PFSK-1 (cell line): ENCODE results near the gene UNC5B.

Experiments used
- FOXP2 ChIP-seq: optimal IDR thresholded peaks from 2 replicates; pipeline ENCODE3; 2011; ENCODE audit warnings: borderline replicate concordance, control low read depth, inconsistent platforms; ENCODE audit not compliant: insufficient read depth; ENCODE audit errors: extremely low read length, extremely low read depth
- POLR2AphosphoS5 ChIP-seq: IDR thresholded peaks from 2 replicates; pipeline ENCODE4 v1.6.1; 2012; ENCODE audit warnings: low read depth, mild to moderate bottlenecking, control low read depth, low read length, moderate library complexity
- SIN3A ChIP-seq: IDR thresholded peaks from 2 replicates; pipeline ENCODE4 v1.6.1; 2012; ENCODE audit warnings: mild to moderate bottlenecking, low read length, moderate library complexity, borderline replicate concordance; ENCODE audit not compliant: insufficient read depth
- TAF1 ChIP-seq: IDR thresholded peaks from 2 replicates; pipeline ENCODE4 v1.6.1; 2012; ENCODE audit warnings: low read length, control low read depth, borderline replicate concordance; ENCODE audit not compliant: insufficient read depth
- TF ChIP-seq, protein P1 (sequence below), 2 experiments: IDR thresholded peaks; 2 replicates each; pipeline versions ENCODE4 v1.6.1 to v1.8.0; 2011 to 2012; ENCODE audit warnings: low read depth in 2 of 2, low read length in 2 of 2, control low read depth in 1 of 2, inconsistent platforms in 1 of 2, mild to moderate bottlenecking in 1 of 2, moderate library complexity in 1 of 2; ENCODE audit not compliant: insufficient read depth in 1 of 2

DNA sequence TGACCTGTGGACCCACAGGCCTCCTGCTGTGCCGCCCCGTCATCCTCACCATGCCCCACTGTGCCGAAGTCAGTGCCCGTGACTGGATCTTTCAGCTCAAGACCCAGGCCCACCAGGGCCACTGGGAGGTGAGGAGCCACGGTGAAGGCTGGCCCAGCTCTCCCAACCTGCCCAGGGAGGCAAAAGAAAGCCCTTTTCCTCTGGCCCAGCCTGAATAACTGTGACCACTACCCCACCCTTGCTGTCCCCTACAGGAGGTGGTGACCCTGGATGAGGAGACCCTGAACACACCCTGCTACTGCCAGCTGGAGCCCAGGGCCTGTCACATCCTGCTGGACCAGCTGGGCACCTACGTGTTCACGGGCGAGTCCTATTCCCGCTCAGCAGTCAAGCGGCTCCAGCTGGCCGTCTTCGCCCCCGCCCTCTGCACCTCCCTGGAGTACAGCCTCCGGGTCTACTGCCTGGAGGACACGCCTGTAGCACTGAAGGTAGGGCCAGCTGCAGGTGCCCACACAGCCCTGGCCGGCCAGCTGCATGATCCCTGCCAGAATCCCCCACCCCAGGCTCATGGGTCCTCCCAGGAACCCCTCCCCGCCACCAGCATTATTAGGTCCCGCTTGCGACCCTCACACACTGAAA lies 81.2 kb downstream of the UNC5B start:
- TF ChIP-seq POLR2AphosphoS5 (no peak), TAF1 (no peak), SIN3A (no peak), FOXP2 (no peak)
- TF ChIP-seq, protein P1, sequence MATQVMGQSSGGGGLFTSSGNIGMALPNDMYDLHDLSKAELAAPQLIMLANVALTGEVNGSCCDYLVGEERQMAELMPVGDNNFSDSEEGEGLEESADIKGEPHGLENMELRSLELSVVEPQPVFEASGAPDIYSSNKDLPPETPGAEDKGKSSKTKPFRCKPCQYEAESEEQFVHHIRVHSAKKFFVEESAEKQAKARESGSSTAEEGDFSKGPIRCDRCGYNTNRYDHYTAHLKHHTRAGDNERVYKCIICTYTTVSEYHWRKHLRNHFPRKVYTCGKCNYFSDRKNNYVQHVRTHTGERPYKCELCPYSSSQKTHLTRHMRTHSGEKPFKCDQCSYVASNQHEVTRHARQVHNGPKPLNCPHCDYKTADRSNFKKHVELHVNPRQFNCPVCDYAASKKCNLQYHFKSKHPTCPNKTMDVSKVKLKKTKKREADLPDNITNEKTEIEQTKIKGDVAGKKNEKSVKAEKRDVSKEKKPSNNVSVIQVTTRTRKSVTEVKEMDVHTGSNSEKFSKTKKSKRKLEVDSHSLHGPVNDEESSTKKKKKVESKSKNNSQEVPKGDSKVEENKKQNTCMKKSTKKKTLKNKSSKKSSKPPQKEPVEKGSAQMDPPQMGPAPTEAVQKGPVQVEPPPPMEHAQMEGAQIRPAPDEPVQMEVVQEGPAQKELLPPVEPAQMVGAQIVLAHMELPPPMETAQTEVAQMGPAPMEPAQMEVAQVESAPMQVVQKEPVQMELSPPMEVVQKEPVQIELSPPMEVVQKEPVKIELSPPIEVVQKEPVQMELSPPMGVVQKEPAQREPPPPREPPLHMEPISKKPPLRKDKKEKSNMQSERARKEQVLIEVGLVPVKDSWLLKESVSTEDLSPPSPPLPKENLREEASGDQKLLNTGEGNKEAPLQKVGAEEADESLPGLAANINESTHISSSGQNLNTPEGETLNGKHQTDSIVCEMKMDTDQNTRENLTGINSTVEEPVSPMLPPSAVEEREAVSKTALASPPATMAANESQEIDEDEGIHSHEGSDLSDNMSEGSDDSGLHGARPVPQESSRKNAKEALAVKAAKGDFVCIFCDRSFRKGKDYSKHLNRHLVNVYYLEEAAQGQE (IDR thresholded peaks at IDR 0.05; ENCODE audit: insufficient read depth in 1 of 2, low read depth in 2 of 2, low read length in 2 of 2), result no peak
